Stimulated activated CD4-positive, alpha-beta T cell treated with anti-CD3 and anti-CD28 coated beads, Interleukin-12 subunit alpha, Interleukin-12 subunit beta, amount 100 ng/mL, for 4 hours (primary cell): Measurements from ENCODE around the gene TREML4.
"Not testable (repeated sequence)": the region's sequence is repeated elsewhere in the genome, so short reads cannot be mapped to it uniquely, and the experiment has no call there.

Source experiments
- DNase-seq: peaks from one replicate; pipeline ENCODE4 v3.0.0-alpha.2; 2020

Gene TREML4

DNA sequence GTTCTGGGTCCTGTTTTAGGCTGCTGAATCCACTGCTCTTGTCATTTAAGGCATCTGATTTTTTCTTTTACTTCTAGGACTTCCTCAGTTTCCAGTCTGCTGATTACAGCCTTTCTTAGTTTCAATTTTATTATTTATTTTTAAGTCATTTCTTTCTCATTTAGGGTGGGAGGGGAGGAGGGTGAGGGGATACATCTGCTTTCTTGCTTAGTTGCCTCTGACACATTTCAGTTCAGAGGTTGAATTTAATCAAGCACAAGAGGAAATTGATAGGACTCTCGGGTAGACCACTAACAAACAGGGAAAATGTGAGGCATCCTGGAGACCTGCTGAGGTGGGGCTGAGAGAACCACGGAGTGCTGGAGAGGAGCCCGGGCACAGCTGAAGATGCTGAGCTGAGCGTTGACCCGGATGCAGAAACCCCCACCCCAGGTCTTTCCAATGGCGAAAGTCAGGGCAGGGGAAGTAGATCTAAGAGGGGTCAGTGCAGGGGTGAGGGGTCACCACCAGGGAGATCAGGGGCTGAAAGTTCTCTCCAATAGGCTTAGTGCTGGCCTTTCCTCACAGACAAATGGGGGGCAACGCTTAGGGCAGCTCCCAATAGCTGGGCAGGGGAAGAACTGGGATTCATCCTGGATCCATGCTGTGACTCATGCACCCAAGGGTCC lies 19.6 kb upstream of the TREML4 start:
- DNase-seq, result no peak

DNA sequence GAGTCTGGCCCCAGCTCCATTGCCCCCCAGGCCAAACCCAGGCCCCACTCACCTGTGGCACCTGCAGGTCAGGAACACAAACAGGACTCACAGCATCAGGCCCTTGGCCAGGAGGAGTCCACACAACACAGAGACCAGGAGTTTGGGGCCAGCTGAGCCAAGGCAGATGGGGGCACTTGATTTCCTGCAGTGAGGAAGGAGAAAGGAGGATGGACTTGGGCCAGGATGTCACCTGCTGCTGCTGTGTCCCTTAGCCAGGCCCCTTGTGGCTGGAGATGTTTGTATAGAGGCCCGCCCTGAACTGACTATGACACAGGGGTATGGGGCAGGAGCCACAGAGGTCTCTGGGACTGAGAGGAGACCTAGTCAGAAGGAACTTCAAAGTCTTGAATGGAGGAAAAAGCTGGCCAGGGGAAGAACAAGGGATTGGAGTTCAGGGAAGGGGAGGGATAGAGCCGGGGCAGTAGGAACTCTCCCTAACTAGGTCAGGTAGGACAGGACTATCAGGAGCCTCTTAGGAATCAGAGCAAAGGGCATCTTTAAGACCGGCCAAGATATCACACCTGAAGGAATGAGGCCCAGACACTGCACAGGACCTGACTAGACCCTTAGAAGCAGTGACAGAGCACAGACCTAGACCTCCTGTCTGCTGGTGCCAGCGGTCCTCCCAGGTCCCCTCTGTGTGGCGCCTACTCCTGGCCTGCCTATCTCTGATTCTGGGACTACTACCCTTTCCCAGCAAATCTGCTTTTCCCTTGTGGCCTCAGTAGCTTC lies 18.4 kb upstream of the TREML4 start:
- no peak for DNase-seq

DNA sequence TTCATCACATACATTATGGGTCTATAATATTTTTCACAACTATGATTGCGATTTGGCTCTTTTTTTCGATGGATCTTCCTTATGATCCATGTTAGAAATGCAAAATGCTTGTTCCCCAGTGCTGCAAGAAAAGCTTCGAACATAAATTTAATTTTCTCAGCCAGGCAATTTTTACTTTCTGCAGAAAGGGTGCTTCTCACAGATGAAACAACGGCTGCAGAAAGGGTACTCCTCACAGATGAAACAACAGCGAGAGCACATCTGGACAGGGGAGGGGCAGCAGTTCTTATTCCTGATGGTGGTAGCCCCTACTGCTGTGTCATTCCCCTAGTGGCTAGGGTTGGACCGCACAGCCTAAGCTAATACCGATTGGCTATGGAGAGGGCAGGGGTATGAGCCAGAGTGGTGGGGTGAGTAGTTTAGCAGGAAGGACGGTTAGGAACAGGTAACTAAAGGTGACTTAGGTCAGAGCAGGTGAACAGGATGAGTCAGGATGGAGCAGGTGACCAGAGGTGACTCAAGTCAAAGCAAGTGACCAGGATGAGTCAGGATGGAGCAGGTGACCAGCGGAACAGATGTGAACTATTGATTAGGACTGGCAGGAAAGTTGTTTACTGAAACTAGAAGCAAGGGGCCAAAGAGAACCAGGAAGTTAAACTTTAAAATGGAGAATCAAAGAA lies 13.4 kb upstream of the TREML4 start:
- no peak for DNase-seq

DNA sequence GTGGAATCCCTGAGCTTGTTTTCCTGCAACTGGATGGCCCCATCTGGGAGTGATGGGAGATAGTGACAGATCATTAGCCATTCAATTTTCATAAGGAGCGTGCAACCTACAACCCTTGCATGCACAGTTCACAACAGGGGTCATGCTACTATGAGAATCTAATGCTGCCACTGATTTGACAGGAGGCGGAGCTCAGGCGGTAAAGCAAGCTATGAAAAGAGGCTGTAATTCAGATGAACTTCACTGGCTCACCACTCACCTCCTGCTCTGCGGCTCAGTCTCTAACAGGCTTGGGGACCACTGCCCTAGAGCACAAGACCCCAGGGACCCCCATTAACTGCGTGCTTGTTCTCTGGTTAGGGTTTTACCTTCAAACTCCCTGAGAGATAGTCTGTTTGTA lies 12.4 kb upstream of the TREML4 start:
- DNase-seq, result no peak

DNA sequence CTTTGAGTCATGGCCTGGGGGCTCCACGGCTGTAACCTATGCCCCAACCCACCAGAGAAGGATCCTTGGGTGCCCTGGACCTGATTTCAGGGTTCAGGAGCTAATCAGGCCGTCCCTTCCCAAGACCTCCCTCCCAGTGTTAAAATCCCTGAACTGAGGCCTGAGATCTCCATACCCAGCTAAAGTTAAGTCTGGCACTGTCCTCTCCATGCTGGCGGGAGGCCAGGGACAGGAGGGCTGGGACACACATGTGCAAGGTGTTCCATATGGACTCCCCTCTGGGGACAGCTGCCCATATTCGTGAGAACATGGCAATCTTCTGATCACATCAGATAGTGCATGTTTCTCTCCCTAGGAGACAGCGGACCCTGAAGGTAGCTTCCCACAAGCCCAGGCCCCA lies 11.5 kb upstream of the TREML4 start:
- no peak for DNase-seq

DNA sequence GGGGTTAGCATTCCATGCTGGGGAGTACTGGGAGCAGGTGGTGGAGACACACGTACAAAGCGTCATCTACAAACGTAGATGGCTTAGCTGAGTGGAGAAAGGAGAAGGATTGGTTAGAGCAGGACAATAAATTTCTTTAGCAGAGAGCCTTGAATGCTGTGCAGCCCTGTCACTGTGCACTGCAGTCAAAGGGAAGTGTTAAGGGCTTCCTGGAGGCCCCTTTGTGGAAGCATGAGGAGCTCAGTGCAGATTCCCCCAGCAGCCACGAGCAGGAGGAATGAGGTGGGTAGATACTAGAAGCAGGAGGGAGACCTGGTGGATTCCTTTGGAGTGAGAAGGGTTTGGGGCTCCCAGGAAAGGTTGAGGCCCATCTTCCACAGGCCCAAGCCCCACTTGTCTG lies 6.1 kb upstream of the TREML4 start:
- no peak for DNase-seq

DNA sequence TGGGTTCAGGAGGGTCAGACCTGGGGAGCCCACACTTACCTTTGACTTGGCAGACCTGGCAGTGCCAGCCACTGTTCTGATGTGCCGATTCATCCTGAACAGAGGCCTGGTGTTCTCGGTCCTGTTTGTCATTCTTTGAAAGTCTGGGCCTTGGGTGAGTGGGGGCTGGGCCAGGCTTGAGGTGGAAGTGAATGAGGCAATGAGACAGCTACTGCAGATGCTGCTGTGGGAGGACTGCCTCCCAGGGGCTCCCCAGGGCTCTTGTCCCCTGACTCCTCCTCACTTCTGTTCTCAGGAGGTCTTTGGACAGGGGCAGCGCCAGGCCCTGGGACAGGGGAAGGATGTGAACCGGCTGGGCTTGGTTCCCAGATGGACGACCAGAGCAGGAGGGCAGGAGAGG lies 5.6 kb upstream of the TREML4 start:
- DNase-seq, result no peak

DNA sequence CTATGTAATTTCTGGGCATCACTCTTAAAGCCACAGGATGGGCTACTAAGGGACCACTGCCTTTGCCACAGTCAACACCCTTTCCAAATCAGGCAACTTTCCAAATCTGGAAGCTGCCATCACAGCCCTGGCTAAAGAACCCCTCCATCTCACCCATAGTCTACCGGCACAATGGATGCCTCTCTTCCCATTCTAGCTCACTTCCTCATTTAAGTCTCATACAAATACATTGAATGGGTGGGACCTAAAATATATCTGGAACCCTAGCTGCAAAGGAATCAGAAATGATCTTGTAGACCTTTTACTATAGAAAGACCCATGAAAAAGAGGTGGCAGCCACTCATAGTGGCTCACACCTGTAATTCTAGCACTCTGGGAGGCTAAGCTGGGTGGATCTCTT lies 3.3 kb upstream of the TREML4 start:
- DNase-seq, result no peak

DNA sequence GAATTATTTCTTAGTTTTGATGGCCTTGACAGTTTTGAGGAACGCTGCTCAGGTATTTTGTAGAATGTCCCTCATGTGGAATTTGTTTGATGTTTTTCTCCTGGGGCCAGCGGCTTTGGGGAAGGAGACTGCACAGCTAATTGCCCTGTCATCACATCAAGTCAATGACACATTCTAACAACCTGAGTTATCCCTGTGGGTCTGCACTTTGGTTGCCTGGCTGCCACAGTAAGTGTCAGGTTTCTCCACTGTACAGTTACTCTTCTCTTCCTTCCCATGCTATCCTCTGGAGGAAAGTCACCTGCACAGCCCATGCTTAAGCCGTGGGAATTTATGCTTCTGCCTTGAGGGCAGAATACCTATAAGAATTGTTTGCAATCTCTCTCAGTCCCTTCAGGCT lies 1.4 kb upstream of the TREML4 start:
- DNase-seq, result no peak

DNA sequence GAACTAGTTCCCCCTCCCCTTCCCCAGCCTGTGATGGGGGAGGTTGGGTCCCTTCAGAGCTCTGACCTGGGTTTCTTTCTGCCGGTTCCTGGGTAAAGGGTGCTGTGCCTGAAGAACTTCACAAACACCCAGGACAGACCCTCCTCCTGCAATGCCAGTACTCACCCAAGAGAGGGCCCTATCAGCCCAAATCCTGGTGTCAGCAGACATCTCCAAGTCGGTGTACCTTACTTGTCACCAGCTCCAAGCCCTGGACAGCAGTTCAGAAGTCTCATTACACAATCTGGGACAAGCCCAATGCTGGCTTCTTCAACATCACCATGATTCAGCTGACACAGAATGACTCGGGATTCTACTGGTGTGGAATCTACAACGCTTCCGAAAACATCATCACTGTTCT lies 467 bp downstream of the TREML4 start:
- no peak for DNase-seq

DNA sequence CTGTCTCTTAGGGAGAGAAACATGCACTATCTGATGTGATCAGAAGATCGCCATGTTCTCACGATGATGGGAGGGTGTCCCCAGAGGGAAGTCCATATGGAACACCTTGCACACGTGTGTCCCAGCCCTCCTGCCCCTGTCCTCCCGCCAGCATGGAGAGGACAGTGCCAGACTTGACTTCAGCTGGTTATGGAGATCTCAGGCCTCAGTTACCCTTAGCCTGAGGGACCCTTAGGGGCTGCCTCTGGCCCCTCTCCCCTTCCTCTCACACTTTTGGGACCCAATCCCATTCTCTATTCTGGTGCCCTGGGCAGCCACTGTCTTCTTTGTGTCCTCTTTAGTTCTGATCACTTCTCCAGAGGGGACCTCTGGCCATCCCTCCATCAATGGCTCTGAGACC lies 1.6 kb downstream of the TREML4 start:
- DNase-seq, result no peak

DNA sequence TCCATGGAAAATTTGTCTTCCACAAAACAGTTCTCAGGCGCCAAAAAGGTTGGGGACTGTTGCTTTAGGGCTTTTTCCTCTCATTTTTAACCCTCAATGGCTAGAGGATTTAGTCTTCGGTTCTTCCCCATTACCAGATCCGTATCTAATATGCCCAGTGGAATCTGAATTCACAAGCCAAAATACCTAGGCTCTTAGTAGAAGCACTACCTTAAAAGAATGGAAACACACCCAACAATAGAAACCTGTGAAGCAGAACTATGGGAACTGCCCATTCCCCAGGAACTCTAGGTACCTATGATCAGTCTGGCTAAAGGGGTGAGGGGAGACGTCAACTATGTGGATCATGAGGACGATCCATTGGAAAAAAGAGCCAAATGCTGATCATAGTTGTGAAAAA lies 3.1 kb downstream of the TREML4 start:
- no peak for DNase-seq

DNA sequence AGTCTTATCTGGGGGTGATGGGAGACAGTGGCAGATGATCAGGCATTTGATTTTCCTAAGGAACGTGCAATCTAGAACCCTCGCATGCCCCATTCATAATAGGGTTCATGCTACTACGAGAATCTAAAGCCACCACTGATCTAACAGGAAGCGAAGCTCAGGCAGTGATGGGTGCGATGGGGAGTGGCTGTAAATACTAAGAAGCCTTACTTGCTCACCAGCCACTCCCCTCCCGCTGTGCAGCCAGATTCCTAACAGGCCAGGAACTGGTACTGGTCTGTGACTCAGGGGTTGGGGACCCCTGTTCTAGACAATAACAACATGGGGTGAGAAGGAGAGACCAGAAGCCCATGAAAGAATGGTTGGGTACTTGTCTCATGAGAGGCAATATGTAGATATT lies 4.5 kb downstream of the TREML4 start:
- DNase-seq, result no peak

DNA sequence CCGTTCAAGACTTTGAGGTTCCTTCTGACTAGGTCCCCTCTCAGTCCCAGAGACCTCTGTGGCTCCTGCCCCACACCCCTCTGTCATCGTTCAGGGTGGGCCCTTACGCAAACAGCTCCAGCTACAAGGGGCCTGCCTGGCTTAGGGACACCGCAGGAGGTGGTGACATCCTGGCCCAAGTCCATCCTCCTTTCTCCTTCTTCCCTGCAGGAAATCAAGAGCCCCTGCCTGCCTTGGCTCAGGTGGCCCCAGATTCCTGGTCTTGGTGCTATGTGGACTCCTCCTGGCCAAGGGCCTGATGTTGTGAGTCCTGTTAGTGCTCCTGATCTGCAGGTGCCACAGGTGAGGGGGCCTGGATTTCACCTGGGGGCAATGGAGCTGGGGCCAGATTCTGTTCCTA lies 8.1 kb downstream of the TREML4 start:
- DNase-seq, result no peak

DNA sequence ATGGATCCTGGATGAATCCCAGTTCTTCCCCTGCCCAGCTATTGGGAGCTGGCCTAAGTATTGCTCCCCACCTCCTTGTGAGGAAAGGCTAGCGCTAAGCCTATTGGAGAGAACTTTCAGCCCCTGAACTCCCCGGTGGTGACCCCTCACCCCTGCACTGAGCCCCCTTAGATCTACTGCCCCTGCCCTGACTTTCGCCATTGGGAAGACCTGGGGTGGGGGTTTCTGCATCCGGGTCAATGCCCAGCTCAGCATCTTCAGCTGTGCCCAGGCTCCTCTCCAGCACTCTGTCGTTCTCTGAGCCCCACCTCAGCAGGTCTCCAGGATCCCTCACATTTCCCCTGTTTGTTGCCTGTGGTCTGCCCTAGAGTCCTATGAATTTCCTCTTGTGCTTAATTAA lies 9.0 kb downstream of the TREML4 start:
- no peak for DNase-seq

DNA sequence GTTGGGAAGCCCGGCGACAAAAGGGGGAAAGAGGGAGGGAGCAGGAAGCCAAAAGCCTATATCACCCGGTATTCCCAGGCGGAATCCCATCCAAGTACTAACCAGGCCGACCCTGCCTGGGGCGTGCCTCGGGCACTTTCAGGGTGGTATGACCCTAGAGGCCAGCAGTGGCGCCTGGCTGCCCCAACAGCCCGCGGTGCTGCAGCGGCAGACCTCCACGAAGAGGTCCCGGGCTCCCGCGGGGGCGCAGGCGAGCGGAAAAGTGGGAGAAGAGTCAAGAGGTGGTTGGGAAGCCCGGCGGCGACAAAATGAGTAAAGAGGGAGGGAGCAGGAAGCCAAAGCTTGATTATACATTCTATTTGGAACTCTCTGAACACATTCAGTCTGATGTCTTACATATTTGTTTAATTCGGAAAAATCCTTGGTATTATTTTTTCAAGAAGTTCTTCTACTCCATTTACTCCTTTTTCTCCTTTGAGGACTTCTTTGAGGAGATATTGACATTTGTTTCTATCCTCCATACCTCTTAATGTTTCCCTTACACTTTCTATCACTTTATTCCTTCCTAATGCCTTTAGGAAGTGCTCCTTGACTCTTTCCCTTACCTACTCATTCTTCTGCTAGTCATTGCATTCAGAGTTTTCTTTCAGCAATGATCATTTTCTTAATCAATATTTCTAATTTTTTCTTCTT lies 11.5 kb downstream of the TREML4 start:
- no peak for DNase-seq

DNA sequence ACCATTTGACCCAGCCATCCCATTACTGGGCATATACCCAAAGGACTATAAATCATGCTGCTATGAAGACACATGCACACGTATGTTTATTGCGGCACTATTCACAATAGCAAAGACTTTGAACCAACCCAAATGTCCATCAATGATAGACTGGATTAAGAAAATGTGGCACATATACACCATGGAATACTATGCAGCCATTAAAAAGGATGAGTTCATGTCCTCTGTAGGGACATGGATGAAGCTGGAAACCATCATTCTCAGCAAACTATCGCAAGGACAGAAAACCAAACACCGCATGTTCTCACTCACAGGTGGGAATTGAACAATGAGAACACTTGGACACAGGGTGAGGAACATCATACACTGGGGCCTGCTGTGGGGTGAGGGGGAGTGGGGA lies 18.4 kb downstream of the TREML4 start:
- not testable (repeated sequence) for DNase-seq

DNA sequence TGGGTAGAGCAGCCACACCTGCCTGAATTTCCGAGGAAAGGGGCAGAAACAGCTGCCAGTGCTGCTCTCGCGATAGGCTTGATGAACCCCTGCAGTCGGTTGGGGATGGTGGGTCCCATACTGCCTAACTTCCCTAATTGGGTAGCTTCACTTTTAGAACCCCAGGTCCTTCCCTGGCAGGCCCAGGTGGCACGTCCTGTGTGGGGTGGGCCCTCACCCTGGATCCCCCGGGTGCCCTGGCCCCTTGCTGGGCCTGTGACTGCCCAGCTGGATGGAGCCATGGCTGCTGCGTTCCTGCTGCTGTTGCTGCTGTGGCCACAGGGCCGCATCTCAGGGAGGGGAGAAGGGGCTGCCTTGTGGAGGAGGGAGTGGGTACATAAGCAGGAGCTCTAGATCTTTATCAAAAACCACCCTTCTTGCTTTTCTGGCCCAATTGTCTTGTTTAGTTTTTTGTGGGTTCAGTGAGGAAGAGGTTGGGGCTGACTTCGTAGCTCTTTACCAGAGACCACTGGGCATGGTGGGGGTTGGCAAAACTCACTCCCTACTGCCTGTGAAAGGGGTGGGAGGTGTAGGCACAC lies 19.2 kb downstream of the TREML4 start:
- DNase-seq, result no peak

DNA sequence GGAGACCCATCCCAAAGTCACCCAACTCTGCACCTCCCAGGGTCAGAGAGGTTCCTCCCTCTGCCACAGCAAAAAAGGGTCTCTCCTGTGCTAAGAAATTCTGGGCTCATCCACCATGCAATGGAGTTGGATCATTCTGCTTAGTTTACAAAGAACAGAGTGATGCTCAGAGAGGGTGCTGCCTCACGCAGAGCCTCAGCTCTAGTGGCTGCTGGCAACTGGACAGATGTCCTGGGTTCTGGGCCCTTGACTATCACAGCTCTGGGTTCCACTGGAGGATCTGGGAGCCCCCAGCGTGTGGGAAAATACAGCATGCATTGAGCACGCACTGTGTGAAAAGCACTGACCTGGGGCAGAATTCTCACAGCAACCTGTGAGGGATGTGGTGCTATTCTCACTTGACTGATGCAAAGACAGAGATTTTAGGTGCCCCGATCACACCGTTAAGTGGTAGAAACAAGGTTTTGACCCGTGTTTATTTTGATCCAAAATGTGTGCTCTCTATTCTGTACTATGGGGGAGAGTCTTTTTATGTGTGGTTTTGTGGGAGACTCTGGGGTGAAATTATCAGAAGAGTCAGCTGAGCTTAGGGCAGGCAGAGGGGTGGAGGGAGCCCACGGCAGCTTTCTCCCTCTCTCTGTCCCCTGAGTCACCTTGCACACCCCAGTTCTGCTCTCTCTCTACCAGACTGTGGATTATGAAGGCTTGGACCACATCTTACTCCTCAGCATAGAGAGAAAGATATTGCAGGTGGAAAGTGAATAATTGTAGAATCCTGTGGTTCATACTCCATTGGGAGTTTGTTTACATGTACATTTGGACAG lies 19.9 kb downstream of the TREML4 start:
- no peak for DNase-seq

DNA sequence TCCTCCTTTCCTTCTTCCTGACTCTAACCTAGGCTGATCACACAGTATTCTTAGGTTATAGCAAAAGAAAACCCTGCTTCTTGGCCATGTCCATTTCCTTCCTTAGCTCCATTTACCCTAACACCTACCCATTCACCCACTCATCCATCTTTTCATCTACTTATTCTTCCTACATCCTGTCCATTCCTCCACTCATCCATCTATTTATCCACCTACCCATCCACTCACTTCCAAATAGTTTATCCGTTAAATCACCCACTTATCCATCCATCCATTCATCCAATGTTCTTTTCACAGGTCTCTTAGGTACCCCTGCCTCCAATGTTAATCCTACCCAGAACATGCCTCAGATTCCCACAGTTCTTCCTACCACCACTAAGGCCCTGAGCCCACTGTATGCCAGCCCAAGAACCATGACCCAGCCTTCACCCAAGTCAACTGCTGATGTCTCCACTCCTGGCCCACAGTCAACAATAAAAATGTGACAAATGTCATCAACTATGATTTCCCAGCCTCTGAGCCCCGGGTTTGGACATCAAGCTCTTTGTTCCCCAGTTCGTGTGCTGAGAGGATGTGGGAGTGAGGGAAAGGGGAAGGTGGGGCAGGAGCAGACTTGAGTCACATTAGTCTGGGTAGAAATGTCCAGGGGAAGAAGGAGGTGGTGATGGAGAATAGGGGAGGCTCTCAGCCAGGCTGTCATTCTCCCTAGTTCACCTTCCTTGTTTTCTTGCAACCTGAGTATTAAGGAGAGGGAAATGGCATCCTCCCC lies 24.4 kb downstream of the TREML4 start:
- no peak for DNase-seq

DNA sequence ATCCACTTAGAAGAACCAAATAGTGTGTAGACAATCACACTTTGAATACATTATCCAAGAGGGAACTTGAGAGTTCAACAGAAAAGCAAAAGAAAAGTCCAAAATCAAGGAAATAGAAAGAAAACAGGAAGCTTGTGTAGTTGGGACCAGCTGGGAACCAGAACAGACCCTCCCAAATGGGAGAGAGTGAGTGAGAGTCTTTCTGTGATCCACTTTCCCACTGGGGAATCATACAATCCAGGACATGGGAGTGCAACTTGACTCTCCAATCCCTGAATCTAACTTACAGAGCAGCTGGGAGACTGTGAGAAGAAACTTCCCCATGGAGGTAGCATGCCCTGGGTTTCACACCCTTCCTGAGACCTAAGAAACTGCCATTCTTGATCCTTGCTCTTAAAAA lies 27.0 kb downstream of the TREML4 start:
- DNase-seq, result no peak
